Urinary bladder (tissue), 4 donors: Measurements from ENCODE around the gene CACNA1B. TPM values are rescaled to one million over a fixed set of nuclear protein-coding genes. Genes with fewer than 3 reads are reported as not detected.
"Not testable (repeated sequence)": the region's sequence is repeated elsewhere in the genome, so short reads cannot be mapped to it uniquely, and the experiment has no call there.

Experiments used
- DNase-seq: peaks from one replicate; pipeline ENCODE4 v3.0.0-alpha.2; 2015; ENCODE audit errors: extremely low spot score
- H3K27ac ChIP-seq: one replicate; pipeline ENCODE4 v1.5.1; 2013; ENCODE audit warnings: low read depth, mild to moderate bottlenecking, moderate library complexity
- H3K36me3 ChIP-seq: one replicate; pipeline ENCODE4 v1.6.1; 2013; ENCODE audit warnings: mild to moderate bottlenecking, moderate library complexity; ENCODE audit not compliant: insufficient read depth
- H3K4me1 ChIP-seq: one replicate; pipeline ENCODE4 v1.6.1; 2013; ENCODE audit warnings: mild to moderate bottlenecking, moderate library complexity; ENCODE audit not compliant: insufficient read depth
- H3K4me3 ChIP-seq: one replicate; pipeline ENCODE4 v1.5.1; 2013; ENCODE audit warnings: low read depth, low read length
- WGBS: extraction: QIAGEN DNeasy Blood & Tissue Kit; methylation state at CpG from one replicate; pipeline ENCODE4 v1.1.7; 2013; 5-methylcytosine and 5-hydroxymethylcytosine counted together
- polyA plus RNA-seq: library from polyadenylated mRNA; stranded (reverse); fragments of 200-250 nt; gene quantifications from one replicate; pipeline ENCODE4 v1.2.3, GENCODE V29; 2013
- total RNA-seq: library from RNA; depleted of rRNA; stranded (reverse); fragments of >200 nt; gene quantifications from one replicate; pipeline ENCODE4 v1.2.3, GENCODE V29; 2014
- donor health status: healthy with polysubstance abuse.
- donor health status: healthy.

CACNA1B gene
- total and polyA plus RNA-seq, 2 donors = 0.14 to 0.63 TPM

- Histone ChIP-seq H3K36me3 (no peaks in the 10 kb centered on the region), H3K4me1 (no peaks in the 10 kb centered on the region), H3K27ac (no peak overlapping the region), H3K4me3 (no peak overlapping the region)
- WGBS = 88% methylated on average over 26 of the region's 26 CpGs
- DNase-seq = no peak
Observed at GRCh38 chr9:138105561-138106505, 228.3 kb downstream of the CACNA1B start.

- DNase-seq, H3K4me1 ChIP-seq, H3K36me3 ChIP-seq, H3K4me3 ChIP-seq, H3K27ac ChIP-seq: not testable (repeated sequence)
- 90% methylated on average over 3 of the region's 3 CpGs for WGBS
Observed at GRCh38 chr9:138107039-138107438, 229.5 kb downstream of the CACNA1B start.

- H3K4me1 ChIP-seq = no peaks in the 10 kb centered on the region
- H3K27ac ChIP-seq = no peak overlapping the region
- H3K4me3 ChIP-seq = no peak overlapping the region
- no peaks in the 10 kb centered on the region for H3K36me3 ChIP-seq
- DNase-seq = no peak
- 89% methylated on average over 9 of the region's 9 CpGs for WGBS
Observed at GRCh38 chr9:138111607-138112006, 234.0 kb downstream of the CACNA1B start.

- WGBS = 84% methylated on average over 16 of the region's 16 CpGs
- H3K4me3 ChIP-seq = no peak overlapping the region
- no peak overlapping the region for H3K27ac ChIP-seq
- DNase-seq = no peak
- H3K36me3 ChIP-seq = no peaks in the 10 kb centered on the region
- no peaks in the 10 kb centered on the region for H3K4me1 ChIP-seq
Observed at GRCh38 chr9:138112090-138112748, 234.6 kb downstream of the CACNA1B start.

GRCh38 chr9:138112791-138113600 lies 235.4 kb downstream of the CACNA1B start:
- Histone ChIP-seq H3K4me1 (no peaks in the 10 kb centered on the region), H3K4me3 (no peak overlapping the region), H3K36me3 (no peaks in the 10 kb centered on the region), H3K27ac (no peak overlapping the region)
- 92% methylated on average over 36 of the region's 36 CpGs for WGBS
- no peak for DNase-seq

GRCh38 chr9:138113701-138114325 lies 236.2 kb downstream of the CACNA1B start:
- H3K4me1 ChIP-seq, H3K27ac ChIP-seq, DNase-seq, H3K4me3 ChIP-seq, H3K36me3 ChIP-seq: not testable (repeated sequence)
- 84% methylated on average over 23 of the region's 23 CpGs for WGBS

- Histone ChIP-seq H3K4me3 (no peak overlapping the region), H3K27ac (no peak overlapping the region), H3K36me3 (no peaks in the 10 kb centered on the region), H3K4me1 (no peaks in the 10 kb centered on the region)
- no peak for DNase-seq
- 78% methylated on average over 10 of the region's 10 CpGs for WGBS
Observed at GRCh38 chr9:138114501-138115245, 237.1 kb downstream of the CACNA1B start.

- Histone ChIP-seq H3K36me3 (no peaks in the 10 kb centered on the region), H3K27ac (no peak overlapping the region)
- 87% methylated on average over 7 of the region's 7 CpGs for WGBS
Observed at GRCh38 chr9:138115506-138115905, 237.9 kb downstream of the CACNA1B start.

GRCh38 chr9:138116521-138116920 lies 238.9 kb downstream of the CACNA1B start:
- 78% methylated on average over 6 of the region's 6 CpGs for WGBS
- H3K4me1 ChIP-seq = no peaks in the 10 kb centered on the region
- H3K36me3 ChIP-seq = no peaks in the 10 kb centered on the region
- H3K27ac ChIP-seq = no peak overlapping the region
- DNase-seq = no peak
- H3K4me3 ChIP-seq = no peak overlapping the region

More at GRCh38 chr9:138115506-138115905, 237.9 kb downstream of the CACNA1B start:
- Histone ChIP-seq H3K4me3 (no peak overlapping the region), H3K4me1 (no peaks in the 10 kb centered on the region)
- DNase-seq = no peak

GRCh38 chr9:138117101-138117750 lies 239.6 kb downstream of the CACNA1B start:
- DNase-seq = no peak
- whole genome bisulfite sequencing = 78% methylated on average over 14 of the region's 14 CpGs
- no peaks in the 10 kb centered on the region for H3K36me3 ChIP-seq
- no peak overlapping the region for H3K27ac ChIP-seq
- no peak overlapping the region for H3K4me3 ChIP-seq
- no peaks in the 10 kb centered on the region for H3K4me1 ChIP-seq

GRCh38 chr9:138117836-138118235 lies 240.3 kb downstream of the CACNA1B start:
- no peaks in the 10 kb centered on the region for H3K36me3 ChIP-seq
- 72% methylated on average over 6 of the region's 6 CpGs for WGBS
- H3K27ac ChIP-seq = no peak overlapping the region
- no peak for DNase-seq
- no peaks in the 10 kb centered on the region for H3K4me1 ChIP-seq
- H3K4me3 ChIP-seq = no peak overlapping the region

- no peaks in the 10 kb centered on the region for H3K4me1 ChIP-seq
- H3K36me3 ChIP-seq = no peaks in the 10 kb centered on the region
- 91% methylated on average over 14 of the region's 14 CpGs for WGBS
- no peak for DNase-seq
- H3K27ac ChIP-seq = no peak overlapping the region
- no peak overlapping the region for H3K4me3 ChIP-seq
Observed at GRCh38 chr9:138118601-138119071, 241.1 kb downstream of the CACNA1B start.
